22Rv1 (cell line): ENCODE results near the gene JPT2.

Experiments used
- H3K27ac ChIP-seq: fragments of 450-650 bp; 2 replicates; pipeline ENCODE4 v1.5.1; 2017
- CTCF ChIP-seq: fragments of 450-650 bp; IDR thresholded peaks from 2 replicates; pipeline ENCODE4 v1.5.1; 2017; ENCODE audit warnings: mild to moderate bottlenecking
- ZFX ChIP-seq: fragments of 450-650 bp; IDR thresholded peaks from 2 replicates; pipeline ENCODE4 v1.6.1; 2017; ENCODE audit warnings: antibody characterized with exemption, borderline replicate concordance

The JPT2 gene

GRCh38 chr16:1656808-1657617, 21.1 kb upstream of the JPT2 start:
- no peak for TF ChIP-seq CTCF
- no peak for TF ChIP-seq ZFX
- H3K27ac ChIP-seq, result no peak overlapping the region

GRCh38 chr16:1657841-1658240, 20.2 kb upstream of the JPT2 start:
- TF ChIP-seq CTCF (no peak), ZFX (no peak)
- H3K27ac ChIP-seq, result no peak overlapping the region

GRCh38 chr16:1659031-1659430, 19.0 kb upstream of the JPT2 start:
- H3K27ac ChIP-seq, result no peak overlapping the region
- TF ChIP-seq ZFX (no peak), CTCF (no peak)

- no peak overlapping the region for H3K27ac ChIP-seq
- TF ChIP-seq CTCF, result no peak
- no peak for TF ChIP-seq ZFX
Measured at GRCh38 chr16:1661826-1662225, 16.3 kb upstream of the JPT2 start.

GRCh38 chr16:1662543-1662942, 15.5 kb upstream of the JPT2 start:
- TF ChIP-seq CTCF (no peak), ZFX (no peak)
- no peak overlapping the region for H3K27ac ChIP-seq

- TF ChIP-seq CTCF (no peak), ZFX (no peak)
- H3K27ac ChIP-seq, result no peak overlapping the region
Measured at GRCh38 chr16:1665829-1666228, 12.2 kb upstream of the JPT2 start.

- TF ChIP-seq ZFX (no peak), CTCF (no peak)
Measured at GRCh38 chr16:1666316-1666715, 11.8 kb upstream of the JPT2 start.

More at GRCh38 chr16:1666316-1666715, 11.8 kb upstream of the JPT2 start:
- no peak overlapping the region for H3K27ac ChIP-seq
